Karpas-422 (cell line): Measurements from ENCODE around the gene SWAP70. TPM values are rescaled to one million over a fixed set of nuclear protein-coding genes. Genes with fewer than 3 reads are reported as not detected.

ENCODE experiments used
- DNase-seq: peaks from one replicate; pipeline ENCODE4 v3.0.0-alpha.2; 2015
- H2AFZ ChIP-seq: fragments of 200-600 bp; sonication (generic); 2 replicates; pipeline ENCODE4 v1.6.1; 2014; ENCODE audit warnings: antibody characterized with exemption, low read length, mixed read lengths
- H3K27ac ChIP-seq: fragments of 200-600 bp; sonication (generic); 2 replicates; pipeline ENCODE4 v1.5.1; 2014; ENCODE audit warnings: mild to moderate bottlenecking, low read length, moderate library complexity
- H3K27me3 ChIP-seq: fragments of 200-600 bp; sonication (generic); 2 replicates; pipeline ENCODE4 v1.6.1; 2014; ENCODE audit warnings: low read length, mixed read lengths
- H3K36me3 ChIP-seq: fragments of 200-600 bp; sonication (generic); 2 replicates; pipeline ENCODE4 v1.6.1; 2014; ENCODE audit warnings: low read length, mixed read lengths; ENCODE audit not compliant: insufficient read depth
- H3K4me1 ChIP-seq: fragments of 200-600 bp; sonication (generic); 2 replicates; pipeline ENCODE4 v1.6.1; 2014; ENCODE audit warnings: mild to moderate bottlenecking, low read length, mixed read lengths
- H3K4me2 ChIP-seq: fragments of 200-600 bp; sonication (generic); 2 replicates; pipeline ENCODE4 v1.6.1; 2014; ENCODE audit warnings: low read length, low read depth, mild to moderate bottlenecking; ENCODE audit not compliant: poor library complexity, severe bottlenecking
- H3K4me3 ChIP-seq: fragments of 200-600 bp; sonication (generic); 2 replicates; pipeline ENCODE4 v1.5.1; 2014; ENCODE audit warnings: mild to moderate bottlenecking, antibody characterized with exemption, low read length, mixed read lengths
- H3K79me2 ChIP-seq: fragments of 200-600 bp; sonication (generic); 2 replicates; pipeline ENCODE4 v1.6.1; 2014; ENCODE audit warnings: mild to moderate bottlenecking, low read length, mixed read lengths
- H3K9ac ChIP-seq: fragments of 200-600 bp; sonication (generic); 2 replicates; pipeline ENCODE4 v1.6.0; 2014; ENCODE audit warnings: low read length
- H3K9me2 ChIP-seq: fragments of 200-600 bp; sonication (generic), shearing (Covaris generic); replicated peaks from 2 replicates; pipeline ENCODE4 v1.6.0; 2014; ENCODE audit warnings: mild to moderate bottlenecking, low read length, moderate library complexity; ENCODE audit not compliant: insufficient read depth
- H3K9me3 ChIP-seq: fragments of 300-700, 200-600 bp; sonication (generic); 2 replicates; pipeline ENCODE4 v1.6.1; 2014; ENCODE audit warnings: low read length, mixed read lengths
- H4K20me1 ChIP-seq: fragments of 200-600 bp; sonication (generic); 2 replicates; pipeline ENCODE4 v1.6.1; 2014; ENCODE audit warnings: mild to moderate bottlenecking, antibody characterized with exemption, low read length, low read depth; ENCODE audit not compliant: insufficient read depth
- total RNA-seq: library from RNA; depleted of rRNA; stranded (reverse); fragments of >200 nt; shearing (Covaris generic); gene quantifications from 2 replicates; pipeline ENCODE4 v1.2.3, GENCODE V29; 2014; ENCODE audit warnings: low replicate concordance

SWAP70 gene
- total RNA-seq, 1 experiment from 2014 or later, result 82.4 TPM

GRCh38 chr11:9777066-9777465 lies 113.2 kb downstream of the SWAP70 start:
- no peaks in the 10 kb centered on the region for H3K36me3 ChIP-seq
- H3K4me2 ChIP-seq, result no peak overlapping the region
- no peak for DNase-seq
- no peaks in the 10 kb centered on the region for H3K9me2 ChIP-seq
- no peak overlapping the region for H3K4me3 ChIP-seq
- H3K9ac ChIP-seq, result no peak overlapping the region
- no peaks in the 10 kb centered on the region for H3K4me1 ChIP-seq
- no peak overlapping the region for H2AFZ ChIP-seq
- H3K27ac ChIP-seq, result no peak overlapping the region
- no peaks in the 10 kb centered on the region for H3K9me3 ChIP-seq
- H3K79me2 ChIP-seq, result peaks cover 17% of the 10 kb centered on the region
- H4K20me1 ChIP-seq, result no peaks in the 10 kb centered on the region
- H3K27me3 ChIP-seq, result no peaks in the 10 kb centered on the region

GRCh38 chr11:9777525-9777924 lies 113.6 kb downstream of the SWAP70 start:
- Histone ChIP-seq H3K9me2 (no peaks in the 10 kb centered on the region), H3K79me2 (peaks cover 17% of the 10 kb centered on the region), H3K4me1 (no peaks in the 10 kb centered on the region), H3K27me3 (no peaks in the 10 kb centered on the region), H3K9ac (no peak overlapping the region), H2AFZ (no peak overlapping the region), H3K9me3 (no peaks in the 10 kb centered on the region), H3K4me3 (no peak overlapping the region), H3K4me2 (no peak overlapping the region), H3K36me3 (no peaks in the 10 kb centered on the region), H4K20me1 (no peaks in the 10 kb centered on the region), H3K27ac (no peak overlapping the region)
- DNase-seq, result no peak

- Histone ChIP-seq H3K9ac (no peak overlapping the region), H3K4me1 (no peaks in the 10 kb centered on the region), H3K27me3 (no peaks in the 10 kb centered on the region), H3K36me3 (no peaks in the 10 kb centered on the region), H3K9me3 (no peaks in the 10 kb centered on the region), H3K79me2 (peaks cover 17% of the 10 kb centered on the region), H3K9me2 (no peaks in the 10 kb centered on the region), H2AFZ (no peak overlapping the region), H3K4me3 (no peak overlapping the region), H3K27ac (no peak overlapping the region), H3K4me2 (no peak overlapping the region), H4K20me1 (no peaks in the 10 kb centered on the region)
- no peak for DNase-seq
Observed at GRCh38 chr11:9780929-9781328, 117.1 kb downstream of the SWAP70 start.

- DNase-seq, result no peak
- Histone ChIP-seq H3K36me3 (no peaks in the 10 kb centered on the region), H3K79me2 (peaks cover 3% of the 10 kb centered on the region; the same call in 1 of the 2 replicates), H4K20me1 (no peaks in the 10 kb centered on the region), H3K9ac (no peak overlapping the region), H3K4me2 (no peak overlapping the region), H3K27me3 (no peaks in the 10 kb centered on the region), H3K9me2 (no peaks in the 10 kb centered on the region), H3K9me3 (no peaks in the 10 kb centered on the region), H3K4me1 (no peaks in the 10 kb centered on the region), H3K4me3 (no peak overlapping the region), H2AFZ (no peak overlapping the region), H3K27ac (0 out of 2 replicates have a peak overlapping the region, but pooled peaks have one; percentile 2)
Observed at GRCh38 chr11:9783986-9784385, 120.1 kb downstream of the SWAP70 start.

- no peaks in the 10 kb centered on the region for H4K20me1 ChIP-seq
- no peaks in the 10 kb centered on the region for H3K36me3 ChIP-seq
- no peaks in the 10 kb centered on the region for H3K4me1 ChIP-seq
- H3K27ac ChIP-seq, result 0 out of 2 replicates have a peak overlapping the region, but pooled peaks have one; percentile 2
- no peak overlapping the region for H3K4me2 ChIP-seq
- H3K4me3 ChIP-seq, result no peak overlapping the region
- DNase-seq, result no peak
- 0 out of 2 replicates have a peak, but pooled peaks cover 3% of the 10 kb centered on the region for H3K79me2 ChIP-seq
- H3K9ac ChIP-seq, result no peak overlapping the region
- H3K27me3 ChIP-seq, result no peaks in the 10 kb centered on the region
- H3K9me2 ChIP-seq, result no peaks in the 10 kb centered on the region
- H3K9me3 ChIP-seq, result no peaks in the 10 kb centered on the region
- H2AFZ ChIP-seq, result no peak overlapping the region
Observed at GRCh38 chr11:9784602-9785315, 120.9 kb downstream of the SWAP70 start.

GRCh38 chr11:9787260-9787659 lies 123.4 kb downstream of the SWAP70 start:
- Histone ChIP-seq H3K4me1 (no peaks in the 10 kb centered on the region), H3K4me2 (no peak overlapping the region), H2AFZ (no peak overlapping the region), H3K9me3 (no peaks in the 10 kb centered on the region), H3K27ac (no peak overlapping the region), H3K9ac (no peak overlapping the region), H3K27me3 (no peaks in the 10 kb centered on the region), H3K9me2 (no peaks in the 10 kb centered on the region), H3K36me3 (no peaks in the 10 kb centered on the region), H3K4me3 (no peak overlapping the region), H3K79me2 (no peaks in the 10 kb centered on the region), H4K20me1 (no peaks in the 10 kb centered on the region)
- no peak for DNase-seq

- Histone ChIP-seq H4K20me1 (no peaks in the 10 kb centered on the region), H3K36me3 (no peaks in the 10 kb centered on the region), H3K27me3 (no peaks in the 10 kb centered on the region), H3K9ac (no peak overlapping the region), H3K79me2 (no peaks in the 10 kb centered on the region), H3K9me2 (no peaks in the 10 kb centered on the region), H3K4me3 (no peak overlapping the region), H2AFZ (no peak overlapping the region), H3K9me3 (no peaks in the 10 kb centered on the region), H3K27ac (no peak overlapping the region), H3K4me2 (no peak overlapping the region), H3K4me1 (no peaks in the 10 kb centered on the region)
- no peak for DNase-seq
Observed at GRCh38 chr11:9787981-9788521, 124.2 kb downstream of the SWAP70 start.

- Histone ChIP-seq H2AFZ (no peak overlapping the region), H3K9ac (no peak overlapping the region), H3K4me2 (no peak overlapping the region), H3K4me3 (no peak overlapping the region), H3K4me1 (no peaks in the 10 kb centered on the region), H3K9me2 (no peaks in the 10 kb centered on the region), H3K27ac (no peak overlapping the region), H3K36me3 (no peaks in the 10 kb centered on the region), H3K27me3 (no peaks in the 10 kb centered on the region), H4K20me1 (no peaks in the 10 kb centered on the region), H3K9me3 (no peaks in the 10 kb centered on the region), H3K79me2 (no peaks in the 10 kb centered on the region)
- DNase-seq, result no peak
Observed at GRCh38 chr11:9789910-9790309, 126.0 kb downstream of the SWAP70 start.
